ENCODE results near the gene UBL4B. TPM values are rescaled to one million over a fixed set of nuclear protein-coding genes. Genes with fewer than 3 reads are reported as not detected.
A peak's percentile ranks its signal among the peaks of the same experiment; 100 is the strongest.

The UBL4B gene
- total RNA-seq, 2 donors from 2014 or later: not detected

- H3K9me3 Mint-ChIP-seq: no peaks in the 10 kb centered on the region
- peaks cover 6 to 11% of the 10 kb centered on the region in 2 donors for H3K36me3 Mint-ChIP-seq
- no peak overlapping the region for H3K27ac Mint-ChIP-seq
- no peak for DNase-seq (ENCODE audit: low spot score in 2 of 2)
- ATAC-seq: no peak
Observed at GRCh38 chr1:110082477-110082876, 29.8 kb upstream of the UBL4B start.

DNA sequence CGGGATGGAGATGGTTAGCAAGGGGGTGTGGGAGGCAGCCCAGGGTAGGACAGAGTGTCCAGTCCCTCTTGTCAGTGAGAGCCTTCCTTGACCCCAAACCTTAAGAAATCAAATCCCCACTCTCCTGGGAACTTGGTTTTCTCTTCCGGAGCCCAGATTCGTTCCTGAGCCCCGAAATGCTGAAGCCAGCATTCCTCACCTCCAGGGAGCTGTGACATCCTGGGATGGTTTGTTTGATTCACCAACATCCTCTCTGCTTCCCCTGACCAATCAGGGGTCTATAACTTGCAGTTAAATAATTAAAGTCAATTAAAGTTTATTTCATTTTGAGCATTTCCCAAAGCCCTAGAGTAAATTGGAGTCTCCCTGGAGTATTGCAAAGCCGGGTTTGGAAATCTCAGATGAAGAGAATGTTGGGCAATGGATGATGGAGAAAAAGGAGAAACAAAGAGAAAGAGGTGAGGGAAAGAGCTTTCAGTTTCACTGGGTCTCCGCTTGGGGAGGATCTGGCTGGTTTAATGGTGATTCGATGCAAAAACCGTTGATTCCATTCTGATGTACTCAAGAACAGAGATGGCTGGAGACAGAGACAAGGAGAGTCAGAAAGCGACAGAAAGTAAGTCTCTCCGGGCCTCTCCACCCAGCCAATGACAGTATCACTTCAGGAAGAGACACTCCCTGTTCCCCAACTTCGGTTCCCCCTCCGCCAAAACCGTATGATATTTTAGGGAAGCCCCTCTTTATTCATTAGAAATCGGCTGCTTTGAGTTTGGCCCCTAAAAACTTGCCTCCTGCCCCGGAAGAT is 29.0 kb upstream of the UBL4B start:
- no peaks in the 10 kb centered on the region for H3K9me3 Mint-ChIP-seq
- no peak for DNase-seq (ENCODE audit: low spot score in 2 of 2)
- peaks cover 6 to 11% of the 10 kb centered on the region in 2 donors for H3K36me3 Mint-ChIP-seq
- H3K27ac Mint-ChIP-seq: peak overlapping the region; percentile 27 to 70
- no peak for ATAC-seq

DNA sequence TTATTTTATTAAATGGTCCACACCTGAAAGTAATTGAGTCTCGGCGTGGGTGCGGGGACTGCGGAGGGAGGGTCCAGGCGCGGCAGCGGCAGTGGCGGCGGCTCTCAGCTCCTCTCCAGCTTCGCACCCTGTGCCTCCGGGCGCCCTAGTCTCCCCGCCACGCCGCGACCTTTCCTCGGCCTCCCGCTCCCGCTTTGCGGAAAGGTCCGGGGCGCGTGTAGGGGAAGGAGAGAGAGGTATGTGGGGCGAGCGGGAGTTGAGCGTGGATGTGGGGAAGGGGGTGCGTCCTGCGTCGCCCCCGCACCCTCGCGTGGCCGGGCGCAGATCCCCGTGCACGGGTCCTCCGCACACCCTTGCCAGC is 28.4 kb upstream of the UBL4B start:
- peak; percentile 6 to 25 for ATAC-seq
- DNase-seq (ENCODE audit: low spot score in 2 of 2): no peak
- H3K9me3 Mint-ChIP-seq: no peaks in the 10 kb centered on the region
- peaks cover 6 to 11% of the 10 kb centered on the region in 2 donors for H3K36me3 Mint-ChIP-seq
- H3K27ac Mint-ChIP-seq: peak overlapping the region in 1 of 2 donors; percentile 27

DNA sequence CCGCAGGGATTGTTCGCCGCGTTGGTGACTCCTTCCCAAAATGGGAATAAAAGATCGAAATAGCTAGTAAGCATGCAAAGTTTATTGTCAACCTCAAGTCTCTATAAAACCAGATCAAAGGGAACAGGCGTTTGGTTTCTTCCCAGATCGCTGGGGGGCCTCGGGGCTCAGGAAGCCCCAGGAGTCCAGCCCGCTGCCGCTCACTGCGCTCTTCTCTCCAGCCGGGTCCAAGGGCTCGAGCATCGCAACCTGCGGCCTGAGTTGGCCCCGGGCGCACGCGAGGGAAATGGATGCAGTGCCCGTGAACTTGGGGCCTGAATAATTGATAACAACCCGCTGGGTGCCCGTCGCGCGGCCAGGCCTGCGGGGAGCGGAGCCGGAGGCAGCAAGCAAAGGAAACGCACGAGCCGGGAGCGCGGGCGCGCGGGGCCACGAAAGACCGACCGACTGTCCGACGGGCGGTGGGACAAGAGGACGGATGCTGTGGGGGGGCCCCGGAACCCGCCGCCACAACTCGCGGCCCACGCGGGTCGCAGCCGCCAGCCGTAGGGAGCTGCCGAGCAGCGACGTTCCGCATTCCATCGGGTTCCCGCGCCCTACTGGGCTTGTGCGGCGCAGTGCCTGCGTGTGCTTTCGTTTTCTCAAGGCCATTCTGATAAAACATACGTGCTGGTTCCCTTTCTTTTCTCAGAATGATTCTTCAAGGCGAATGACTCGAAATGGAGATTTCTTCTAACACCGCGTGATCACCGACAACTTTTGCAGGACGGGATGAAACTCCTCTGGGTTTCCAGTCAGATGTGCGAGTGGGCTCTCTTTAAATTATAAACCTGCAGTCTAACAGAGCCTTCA is 27.8 kb upstream of the UBL4B start:
- Mint-ChIP-seq H3K36me3 (peaks cover 6 to 11% of the 10 kb centered on the region in 2 donors), H3K9me3 (no peaks in the 10 kb centered on the region), H3K27ac (peak overlapping the region in 1 of 2 donors; percentile 27)
- peak; percentile 80 to 84 for ATAC-seq
- peak in 1 of 2 donors; percentile 58 for DNase-seq (ENCODE audit: low spot score in 2 of 2)

DNA sequence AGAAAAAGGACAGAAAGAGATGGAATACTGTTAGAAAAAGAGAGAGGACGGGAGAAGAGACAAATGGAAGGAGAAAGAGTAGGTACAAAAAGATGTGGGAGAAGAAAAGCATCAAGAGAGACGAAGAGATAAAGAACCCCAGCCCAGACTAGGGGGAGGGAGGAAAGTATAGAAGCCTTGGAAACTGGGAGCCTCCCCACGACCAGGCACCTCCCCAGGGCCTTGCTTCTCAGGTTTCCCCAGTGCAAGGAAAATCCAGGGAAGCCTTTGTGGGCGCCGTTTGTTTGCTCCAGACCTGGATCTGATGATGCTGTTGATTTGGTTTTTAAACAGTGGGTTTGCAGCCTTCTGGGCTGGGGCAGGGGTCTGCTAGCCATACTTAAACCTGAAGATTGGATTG is 26.6 kb upstream of the UBL4B start:
- DNase-seq (ENCODE audit: low spot score in 2 of 2) (no peak), ATAC-seq (no peak)
- Mint-ChIP-seq H3K36me3 (peaks cover 6 to 11% of the 10 kb centered on the region in 2 donors), H3K9me3 (no peaks in the 10 kb centered on the region), H3K27ac (no peak overlapping the region)

DNA sequence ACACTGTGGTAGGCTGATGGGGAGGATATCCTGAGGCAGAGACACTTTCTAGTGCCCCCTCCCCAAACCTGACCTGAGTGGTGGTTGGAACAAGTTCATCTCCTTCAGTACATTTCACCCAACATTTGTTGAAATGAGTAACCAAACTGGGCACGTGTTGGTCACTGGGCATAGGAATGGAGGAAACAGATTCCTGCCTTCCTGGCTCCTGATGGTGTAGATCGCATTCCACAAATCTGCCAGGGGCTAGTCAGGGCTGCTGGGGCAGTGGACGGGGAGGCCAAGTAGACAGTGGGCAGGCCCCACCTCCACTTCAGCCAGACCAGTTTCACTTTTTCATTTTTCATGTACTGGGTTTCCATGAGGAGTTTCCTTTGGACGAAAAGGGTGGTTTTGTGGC is 25.3 kb upstream of the UBL4B start:
- Mint-ChIP-seq H3K36me3 (peaks cover 6 to 11% of the 10 kb centered on the region in 2 donors), H3K9me3 (no peaks in the 10 kb centered on the region), H3K27ac (no peak overlapping the region)
- DNase-seq (ENCODE audit: low spot score in 2 of 2) (no peak), ATAC-seq (no peak)

- H3K27ac Mint-ChIP-seq: no peak overlapping the region
Observed at GRCh38 chr1:110087812-110088738, 24.2 kb upstream of the UBL4B start.

GRCh38 chr1:110088739-110089316 is 23.4 kb upstream of the UBL4B start:
- no peak overlapping the region for H3K27ac Mint-ChIP-seq
- H3K9me3 Mint-ChIP-seq: no peaks in the 10 kb centered on the region

More at GRCh38 chr1:110087812-110088738, 24.2 kb upstream of the UBL4B start:
- H3K36me3 Mint-ChIP-seq: peaks cover 6 to 11% of the 10 kb centered on the region in 2 donors
- no peaks in the 10 kb centered on the region for H3K9me3 Mint-ChIP-seq
- ATAC-seq (peak; percentile 50 to 66), DNase-seq (ENCODE audit: low spot score in 2 of 2) (peak in 1 of 2 donors; percentile 65)

GRCh38 chr1:110089561-110090275 is 22.5 kb upstream of the UBL4B start:
- Mint-ChIP-seq H3K36me3 (peaks cover 0 to 6% of the 10 kb centered on the region in 2 donors), H3K27ac (peak overlapping the region in 1 of 2 donors; percentile 67), H3K9me3 (no peaks in the 10 kb centered on the region)
- ATAC-seq: no peak
- DNase-seq (ENCODE audit: low spot score in 2 of 2): no peak

More at GRCh38 chr1:110088739-110089316, 23.4 kb upstream of the UBL4B start:
- DNase-seq (ENCODE audit: low spot score in 2 of 2) (no peak), ATAC-seq (no peak)
- H3K36me3 Mint-ChIP-seq: peaks cover under 1 to 6% of the 10 kb centered on the region in 2 donors

DNA sequence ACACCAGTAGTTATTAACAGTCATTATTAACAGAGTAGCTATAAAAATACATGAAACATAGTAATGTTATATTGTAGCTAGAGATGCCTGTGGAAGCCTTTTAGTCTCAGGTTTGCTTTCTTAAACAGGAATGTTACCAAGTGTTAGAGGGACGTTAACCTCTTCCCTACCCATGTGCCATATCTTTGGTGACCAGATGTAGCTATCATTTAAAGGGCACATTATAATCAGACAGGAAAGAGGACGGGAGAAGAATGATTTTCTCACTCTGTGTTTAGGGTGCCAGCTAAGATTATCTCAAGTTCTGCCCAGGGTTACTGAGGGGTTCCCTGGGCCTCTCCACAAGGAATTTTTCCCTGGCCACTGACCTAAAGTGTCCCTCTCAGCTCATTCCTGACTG is 20.9 kb upstream of the UBL4B start:
- H3K27ac Mint-ChIP-seq: no peak overlapping the region
- H3K9me3 Mint-ChIP-seq: no peaks in the 10 kb centered on the region
- H3K36me3 Mint-ChIP-seq: no peaks in the 10 kb centered on the region
- ATAC-seq (no peak), DNase-seq (ENCODE audit: low spot score in 2 of 2) (no peak)

DNA sequence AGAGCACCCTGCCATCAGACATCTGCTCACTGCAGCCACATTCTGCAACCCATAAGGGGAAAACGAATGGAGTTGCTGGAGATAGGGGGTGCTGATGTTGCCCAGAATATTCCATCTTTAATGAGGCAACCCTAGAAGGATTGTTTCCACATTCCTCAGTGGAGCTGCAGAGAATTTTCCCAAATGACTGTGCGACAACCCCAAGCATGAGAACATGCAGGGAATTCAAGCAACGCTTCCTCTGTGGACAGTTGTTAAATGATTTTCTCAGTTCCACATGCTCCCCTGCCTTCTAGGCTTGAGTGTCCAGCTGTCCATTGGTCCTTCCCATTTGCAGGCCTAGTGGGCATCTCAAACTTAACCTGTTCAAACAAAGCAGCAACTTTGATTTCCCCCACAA is 20.5 kb upstream of the UBL4B start:
- ATAC-seq (no peak), DNase-seq (ENCODE audit: low spot score in 2 of 2) (no peak)
- no peaks in the 10 kb centered on the region for H3K9me3 Mint-ChIP-seq
- H3K27ac Mint-ChIP-seq: no peak overlapping the region
- H3K36me3 Mint-ChIP-seq: no peaks in the 10 kb centered on the region

DNA sequence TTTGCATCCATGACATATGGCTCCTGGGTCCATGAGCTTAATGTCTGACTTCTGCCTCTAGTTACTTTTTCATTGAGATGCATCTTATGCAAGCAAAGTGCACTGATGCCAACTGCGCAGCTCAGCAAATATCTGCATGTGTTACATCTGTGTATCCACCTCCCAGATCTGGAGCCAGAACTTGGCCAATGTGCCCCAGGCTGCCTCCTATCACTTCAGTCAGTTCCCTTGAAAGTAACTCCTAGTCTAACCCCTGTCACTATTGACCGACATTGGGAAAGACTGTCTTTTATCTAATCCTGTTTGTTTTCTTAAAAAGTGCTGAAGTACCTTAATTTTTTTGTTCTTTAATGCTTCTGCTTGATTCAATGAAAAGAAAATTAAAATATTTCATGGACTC is 19.3 kb upstream of the UBL4B start:
- Mint-ChIP-seq H3K27ac (peak overlapping the region in 1 of 2 donors; percentile 1), H3K9me3 (no peaks in the 10 kb centered on the region), H3K36me3 (no peaks in the 10 kb centered on the region)
- ATAC-seq: no peak
- no peak for DNase-seq (ENCODE audit: low spot score in 2 of 2)

DNA sequence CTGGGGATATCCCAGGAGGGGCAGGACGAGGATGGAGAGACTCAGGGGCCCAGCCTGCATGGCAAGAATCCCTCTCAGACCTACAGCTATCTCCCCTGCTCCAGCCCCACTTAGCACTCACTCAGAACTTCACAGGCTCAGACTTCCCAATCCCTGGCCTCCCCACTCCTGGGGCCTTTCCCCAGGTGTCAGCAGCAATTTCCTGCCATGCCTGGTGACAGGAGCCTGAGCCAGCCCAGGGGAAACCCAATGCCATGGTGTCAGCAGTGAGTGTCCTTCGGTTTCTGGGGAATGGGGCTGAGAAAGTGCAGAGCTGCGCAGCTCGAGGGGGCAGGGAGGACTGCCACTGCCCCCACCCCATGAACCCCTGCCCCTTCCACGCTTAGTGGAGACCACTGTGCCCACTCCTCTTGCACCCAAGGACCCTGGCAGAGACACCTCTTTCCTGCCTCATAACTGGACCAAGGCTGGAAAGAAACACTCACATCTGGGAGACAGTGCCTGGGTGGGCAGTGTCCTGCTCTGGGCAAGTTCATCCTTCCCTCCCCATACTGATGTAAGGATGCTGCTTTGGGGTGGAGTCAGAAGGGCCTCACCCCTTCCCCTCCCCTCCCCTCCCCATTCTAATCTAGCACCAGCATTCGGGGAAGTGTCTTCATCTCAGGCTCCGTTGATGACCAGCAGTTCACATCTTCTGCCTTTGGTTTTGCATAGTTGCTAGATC is 17.1 kb upstream of the UBL4B start:
- no peaks in the 10 kb centered on the region for H3K9me3 Mint-ChIP-seq
- no peaks in the 10 kb centered on the region for H3K36me3 Mint-ChIP-seq
- ATAC-seq (no peak), DNase-seq (ENCODE audit: low spot score in 2 of 2) (no peak)
- H3K27ac Mint-ChIP-seq: no peak overlapping the region

- H3K9me3 Mint-ChIP-seq: no peaks in the 10 kb centered on the region
- H3K36me3 Mint-ChIP-seq: no peaks in the 10 kb centered on the region
- H3K27ac Mint-ChIP-seq: no peak overlapping the region
- DNase-seq (ENCODE audit: low spot score in 2 of 2): no peak
- no peak for ATAC-seq
Observed at GRCh38 chr1:110097507-110098221, 14.6 kb upstream of the UBL4B start.
